CD14-positive monocyte (primary cell): ENCODE measurements around the gene CTSA. TPM values are rescaled to one million over a fixed set of nuclear protein-coding genes. Genes with fewer than 3 reads are reported as not detected.
A peak's percentile ranks its signal among the peaks of the same experiment; 100 is the strongest.

ENCODE experiments used
- DNase-seq, 3 donors: peaks; one replicate each; pipeline ENCODE4 v3.0.0-alpha.2; 2011 to 2022
- H2AFZ ChIP-seq: 2 replicates; pipeline ENCODE4 v1.6.0; 2012; ENCODE audit warnings: mild to moderate bottlenecking, low read depth, low read length, inconsistent platforms; ENCODE audit not compliant: insufficient read depth, poor library complexity, severe bottlenecking
- H3K27ac ChIP-seq, 2 donors: 1 replicate in 1 of 2; 2 replicates in 1 of 2; pipeline ENCODE4 v1.5.1; 2012 to 2013; ENCODE audit warnings: low read length in 2 of 2, control low read depth in 1 of 2, inconsistent platforms in 1 of 2, low read depth in 1 of 2, mild to moderate bottlenecking in 1 of 2
- H3K27me3 ChIP-seq, 2 donors: one replicate each; pipeline versions ENCODE4 v1.6.0 to v1.6.1; 2011 to 2013; ENCODE audit warnings: low read length in 2 of 2; ENCODE audit not compliant: control insufficient read depth in 2 of 2, insufficient read depth in 2 of 2
- H3K36me3 ChIP-seq, 2 donors: replicated peaks in 1 of 2; 1 replicate in 1 of 2; 2 replicates in 1 of 2; pipeline versions ENCODE4 v1.5.1 to v1.6.1; 2012 to 2013; ENCODE audit warnings: low read length in 2 of 2, control low read depth in 1 of 2, inconsistent platforms in 1 of 2, mild to moderate bottlenecking in 1 of 2; ENCODE audit not compliant: insufficient read depth in 2 of 2, control insufficient read depth in 1 of 2
- H3K4me1 ChIP-seq, 2 donors: 1 replicate in 1 of 2; 2 replicates in 1 of 2; pipeline versions ENCODE4 v1.5.1 to v1.6.1; 2012 to 2013; ENCODE audit warnings: low read length in 2 of 2, control low read depth in 1 of 2, inconsistent platforms in 1 of 2, mild to moderate bottlenecking in 1 of 2, moderate library complexity in 1 of 2; ENCODE audit not compliant: insufficient read depth in 2 of 2, control insufficient read depth in 1 of 2
- H3K4me2 ChIP-seq: replicated peaks from 2 replicates; pipeline ENCODE3; 2012; ENCODE audit warnings: low read length, moderate library complexity, mild to moderate bottlenecking; ENCODE audit not compliant: poor library complexity, severe bottlenecking; ENCODE audit errors: extremely low read depth
- H3K4me3 ChIP-seq, 3 experiments: fragments of 200-600 bp in 1 of 3; sonication (generic) in 1 of 3; replicated peaks in 1 of 3; 1 replicate in 2 of 3; 2 replicates in 1 of 3; pipeline ENCODE4 v1.5.1; 2011 to 2013; ENCODE audit warnings: low read length in 3 of 3, mild to moderate bottlenecking in 3 of 3, control low read depth in 2 of 3, low read depth in 2 of 3, inconsistent platforms in 1 of 3, moderate library complexity in 1 of 3
- H3K79me2 ChIP-seq: 2 replicates; pipeline ENCODE4 v1.6.0; 2012; ENCODE audit warnings: mild to moderate bottlenecking, control low read depth, inconsistent platforms, low read length, moderate library complexity; ENCODE audit not compliant: insufficient read depth
- H3K9ac ChIP-seq: 2 replicates; pipeline ENCODE4 v1.6.0; 2017; ENCODE audit warnings: low read length, mild to moderate bottlenecking; ENCODE audit not compliant: insufficient read depth, poor library complexity, severe bottlenecking
- H3K9me3 ChIP-seq, 2 donors: replicated peaks in 1 of 2; 1 replicate in 1 of 2; 2 replicates in 1 of 2; pipeline versions ENCODE4 v1.5.1 to v1.6.1; 2012 to 2013; ENCODE audit warnings: low read length in 2 of 2, control low read depth in 1 of 2; ENCODE audit not compliant: control insufficient read depth in 1 of 2, insufficient read depth in 1 of 2
- H4K20me1 ChIP-seq: 2 replicates; pipeline ENCODE4 v1.6.0; 2012; ENCODE audit warnings: mild to moderate bottlenecking, low read length, control low read depth, moderate library complexity; ENCODE audit not compliant: insufficient read depth
- H3K27ac Mint-ChIP-seq, 7 donors: one replicate each; pipeline ENCODE4 v1.8.0; 2020; ENCODE audit warnings: mild to moderate bottlenecking in 7 of 7, mixed read lengths in 7 of 7, moderate library complexity in 6 of 7, inconsistent platforms in 2 of 7
- H3K27me3 Mint-ChIP-seq, 3 donors: one replicate each; pipeline ENCODE4 v1.8.0; 2021 to 2022; ENCODE audit warnings: low read depth in 3 of 3, mild to moderate bottlenecking in 3 of 3, mixed read lengths in 3 of 3, moderate library complexity in 3 of 3, inconsistent platforms in 1 of 3
- H3K36me3 Mint-ChIP-seq, 2 donors: one replicate each; pipeline ENCODE4 v1.8.0; 2020; ENCODE audit warnings: mixed read lengths in 2 of 2, inconsistent platforms in 1 of 2, mild to moderate bottlenecking in 1 of 2
- H3K4me1 Mint-ChIP-seq: one replicate; pipeline ENCODE4 v1.8.0; 2020; ENCODE audit warnings: mild to moderate bottlenecking, mixed read lengths
- H3K4me3 Mint-ChIP-seq, 2 donors: one replicate each; pipeline ENCODE4 v1.8.0; 2020; ENCODE audit warnings: mild to moderate bottlenecking in 2 of 2, mixed read lengths in 2 of 2, moderate library complexity in 1 of 2
- H3K9me3 Mint-ChIP-seq, 7 donors: one replicate each; pipeline ENCODE4 v1.8.0; 2020 to 2022; ENCODE audit warnings: mixed read lengths in 7 of 7, mild to moderate bottlenecking in 6 of 7, moderate library complexity in 6 of 7, inconsistent platforms in 2 of 7
- WGBS: methylation state at CpG from one replicate; pipeline ENCODE4 v1.1.5; 2013; ENCODE audit warnings: missing lambda C conversion rate; ENCODE audit not compliant: insufficient coverage; 5-methylcytosine and 5-hydroxymethylcytosine counted together
- intact Hi-C, 2 donors: fragments of 100-400 bp; cut with micrococcal nuclease; formaldehyde crosslinking; loops; one replicate each; pipeline versions ENCODE4 v1.15.0 to v1.15.1; 2023
- polyA plus RNA-seq, 3 donors: library from polyadenylated mRNA; depleted of rRNA in 1 of 3; unstranded in 2 of 3; stranded (reverse) in 1 of 3; fragments of 300-500 nt in 2 of 3; fragments of >200 nt in 1 of 3; fragmentation: Illumina TruSeq in 2 of 3; gene quantifications; 1 replicate in 2 of 3; 2 replicates in 1 of 3; pipeline ENCODE4 v1.2.3, GENCODE V29; 2012 to 2021
- TF ChIP-seq, protein P1 (sequence below): fragments of 200-600 bp; IDR thresholded peaks from one replicate; pipeline ENCODE4 v1.8.0; 2022; ENCODE audit warnings: antibody characterized with exemption, mild to moderate bottlenecking

CTSA gene
- polyA plus RNA-seq, 3 donors, result 279 to 489 (median 366) TPM

GRCh38 chr20:45909817-45910669 is 18.9 kb downstream of the CTSA start:
- Histone ChIP-seq H3K4me2 (peak overlapping the region; percentile 86), H3K27ac (peak overlapping the region; percentile 82 to 89), H4K20me1 (no peaks in the 10 kb centered on the region), H3K4me3 (peak overlapping the region in 1 of 3 experiments; percentile 27), H3K4me1 (peaks cover 57% of the 10 kb centered on the region in 2 donors), H3K9me3 (no peaks in the 10 kb centered on the region), H2AFZ (peak overlapping the region; percentile 29), H3K79me2 (no peaks in the 10 kb centered on the region), H3K36me3 (no peaks in the 10 kb centered on the region), H3K27me3 (no peaks in the 10 kb centered on the region), H3K9ac (no peak overlapping the region)
- peak in 2 of 3 donors; percentile 33 to 58 for DNase-seq
- peaks cover 2 to 3% (median 3%) of the 10 kb centered on the region in 3 donors for H3K27me3 Mint-ChIP-seq
- intact Hi-C loops, result loop anchor here (2.0 to 5.0 kb wide), 5 partner anchors 17 to 97 kb away; partner anchors contain the start of genes PCIF1 (in 2 of the 2), MMP9 (in 1 of the 2) and ZNF335 (in 1 of the 2)
- H3K4me3 Mint-ChIP-seq, result peak overlapping the region; percentile 80 to 88
- H3K9me3 Mint-ChIP-seq, result peaks cover 0 to 3% (median 0%) of the 10 kb centered on the region in 7 donors
- H3K4me1 Mint-ChIP-seq, result peaks cover 46% of the 10 kb centered on the region
- peak overlapping the region; percentile 81 to 99 (median 90) for H3K27ac Mint-ChIP-seq
- H3K36me3 Mint-ChIP-seq, result peaks cover 0 to 1% of the 10 kb centered on the region in 2 donors
- WGBS, result 96% methylated on average over 11 of the region's 22 CpGs
- TF ChIP-seq, protein P1, sequence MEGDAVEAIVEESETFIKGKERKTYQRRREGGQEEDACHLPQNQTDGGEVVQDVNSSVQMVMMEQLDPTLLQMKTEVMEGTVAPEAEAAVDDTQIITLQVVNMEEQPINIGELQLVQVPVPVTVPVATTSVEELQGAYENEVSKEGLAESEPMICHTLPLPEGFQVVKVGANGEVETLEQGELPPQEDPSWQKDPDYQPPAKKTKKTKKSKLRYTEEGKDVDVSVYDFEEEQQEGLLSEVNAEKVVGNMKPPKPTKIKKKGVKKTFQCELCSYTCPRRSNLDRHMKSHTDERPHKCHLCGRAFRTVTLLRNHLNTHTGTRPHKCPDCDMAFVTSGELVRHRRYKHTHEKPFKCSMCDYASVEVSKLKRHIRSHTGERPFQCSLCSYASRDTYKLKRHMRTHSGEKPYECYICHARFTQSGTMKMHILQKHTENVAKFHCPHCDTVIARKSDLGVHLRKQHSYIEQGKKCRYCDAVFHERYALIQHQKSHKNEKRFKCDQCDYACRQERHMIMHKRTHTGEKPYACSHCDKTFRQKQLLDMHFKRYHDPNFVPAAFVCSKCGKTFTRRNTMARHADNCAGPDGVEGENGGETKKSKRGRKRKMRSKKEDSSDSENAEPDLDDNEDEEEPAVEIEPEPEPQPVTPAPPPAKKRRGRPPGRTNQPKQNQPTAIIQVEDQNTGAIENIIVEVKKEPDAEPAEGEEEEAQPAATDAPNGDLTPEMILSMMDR, result no peak

- H2AFZ ChIP-seq, result peak overlapping the region; percentile 87
- peak overlapping the region; percentile 52 to 81 (median 53) for H3K4me3 ChIP-seq
- intact Hi-C loops, result loop anchor here (2.0 to 5.0 kb wide), 5 partner anchors 18 to 96 kb away; partner anchors contain the start of genes PCIF1 (in 2 of the 2), MMP9 (in 1 of the 2) and ZNF335 (in 1 of the 2)
- H3K79me2 ChIP-seq, result no peaks in the 10 kb centered on the region
- no peaks in the 10 kb centered on the region for H4K20me1 ChIP-seq
- no peaks in the 10 kb centered on the region for H3K27me3 ChIP-seq
- H3K9ac ChIP-seq, result peak overlapping the region; percentile 68
- H3K36me3 Mint-ChIP-seq, result peaks cover 0 to 1% of the 10 kb centered on the region in 2 donors
- H3K27ac ChIP-seq, result peak overlapping the region; percentile 82 to 89
- peak; percentile 99 for DNase-seq
- WGBS, result under 1% methylated on average over 31 of the region's 43 CpGs
- peaks cover 48% of the 10 kb centered on the region for H3K4me1 Mint-ChIP-seq
- H3K27me3 Mint-ChIP-seq, result peaks cover 2 to 3% (median 3%) of the 10 kb centered on the region in 3 donors
- H3K36me3 ChIP-seq, result no peaks in the 10 kb centered on the region
- H3K4me2 ChIP-seq, result peak overlapping the region; percentile 86
- no peaks in the 10 kb centered on the region for H3K9me3 ChIP-seq
- peak overlapping the region; percentile 88 to 95 for H3K4me3 Mint-ChIP-seq
- H3K9me3 Mint-ChIP-seq, result peaks cover 0 to 3% (median 0%) of the 10 kb centered on the region in 7 donors
- H3K4me1 ChIP-seq, result peaks cover 62 to 65% of the 10 kb centered on the region in 2 donors
- TF ChIP-seq, protein P1, result no peak
- peak overlapping the region; percentile 87 to 99 (median 95) for H3K27ac Mint-ChIP-seq
Observed at GRCh38 chr20:45910670-45911485, 19.7 kb downstream of the CTSA start.
